Measurements from ENCODE around the gene WDR46. TPM values are rescaled to one million over a fixed set of nuclear protein-coding genes. Genes with fewer than 3 reads are reported as not detected.
A peak's percentile ranks its signal among the peaks of the same experiment; 100 is the strongest.

WDR46 gene
- total and polyA plus RNA-seq, 2 of the 13 experiments (the other 11 are each of a cell fraction or from before 2014, with no cell fraction given), result 47.4 to 105 TPM

- no peak for TF ChIP-seq ZBTB40 (IDR thresholded peaks at IDR 0.05)
- 0 out of 2 replicates have a peak, but pooled peaks have one; percentile 39 for TF ChIP-seq ZBTB40 (CRISPR knock-in tag; IDR thresholded peaks at IDR 0.05)
- no peak for TF ChIP-seq ZNF773 (CRISPR knock-in tag; IDR thresholded peaks at IDR 0.05; ENCODE audit: borderline replicate concordance)
- TF ChIP-seq ZNF777 (CRISPR knock-in tag; IDR thresholded peaks at IDR 0.05), result peak; percentile 22
- TF ChIP-seq MTERF4 (CRISPR knock-in tag; IDR thresholded peaks at IDR 0.05), result 0 out of 2 replicates have a peak, but pooled peaks have one; percentile 3
- TF ChIP-seq RNF2 (conservative IDR thresholded peaks at IDR 0.05; ENCODE audit: low read depth), result 0 out of 2 replicates have a peak, but pooled peaks have one; percentile 2
- no peak; the same call in 1 of the 2 replicates for TF ChIP-seq ZNF446 (CRISPR knock-in tag; IDR thresholded peaks at IDR 0.05)
- peak; percentile 10 for TF ChIP-seq MED8 (CRISPR knock-in tag; IDR thresholded peaks at IDR 0.05; ENCODE audit: insufficient replicate concordance)
- 0 out of 2 replicates have a peak, but pooled peaks have one; percentile 12 for TF ChIP-seq ZNF329 (CRISPR knock-in tag; IDR thresholded peaks at IDR 0.05; ENCODE audit: low read depth)
- TF ChIP-seq SKIL (CRISPR knock-in tag; IDR thresholded peaks at IDR 0.05; ENCODE audit: borderline replicate concordance), result 0 out of 2 replicates have a peak, but pooled peaks have one; percentile 28
- 0 out of 2 replicates have a peak, but pooled peaks have one; percentile 1 for TF ChIP-seq PAXIP1 (CRISPR knock-in tag; conservative IDR thresholded peaks at IDR 0.05)
- peak; percentile 30; the same call in 1 of the 2 replicates for TF ChIP-seq SNAI1 (CRISPR knock-in tag; IDR thresholded peaks at IDR 0.05; ENCODE audit: borderline replicate concordance)
- TF ChIP-seq ZNF253 (CRISPR knock-in tag; IDR thresholded peaks at IDR 0.05; ENCODE audit: borderline replicate concordance), result 0 out of 2 replicates have a peak, but pooled peaks have one; percentile 10
These were observed 34.5 kb upstream of the WDR46 start (continued) for GRCh38 chr6:33323623-33323948.
